ENCODE measurements around the gene FAM227A.
"Not testable (repeated sequence)": the region's sequence is repeated elsewhere in the genome, so short reads cannot be mapped to it uniquely, and the experiment has no call there.

Gene FAM227A

DNA sequence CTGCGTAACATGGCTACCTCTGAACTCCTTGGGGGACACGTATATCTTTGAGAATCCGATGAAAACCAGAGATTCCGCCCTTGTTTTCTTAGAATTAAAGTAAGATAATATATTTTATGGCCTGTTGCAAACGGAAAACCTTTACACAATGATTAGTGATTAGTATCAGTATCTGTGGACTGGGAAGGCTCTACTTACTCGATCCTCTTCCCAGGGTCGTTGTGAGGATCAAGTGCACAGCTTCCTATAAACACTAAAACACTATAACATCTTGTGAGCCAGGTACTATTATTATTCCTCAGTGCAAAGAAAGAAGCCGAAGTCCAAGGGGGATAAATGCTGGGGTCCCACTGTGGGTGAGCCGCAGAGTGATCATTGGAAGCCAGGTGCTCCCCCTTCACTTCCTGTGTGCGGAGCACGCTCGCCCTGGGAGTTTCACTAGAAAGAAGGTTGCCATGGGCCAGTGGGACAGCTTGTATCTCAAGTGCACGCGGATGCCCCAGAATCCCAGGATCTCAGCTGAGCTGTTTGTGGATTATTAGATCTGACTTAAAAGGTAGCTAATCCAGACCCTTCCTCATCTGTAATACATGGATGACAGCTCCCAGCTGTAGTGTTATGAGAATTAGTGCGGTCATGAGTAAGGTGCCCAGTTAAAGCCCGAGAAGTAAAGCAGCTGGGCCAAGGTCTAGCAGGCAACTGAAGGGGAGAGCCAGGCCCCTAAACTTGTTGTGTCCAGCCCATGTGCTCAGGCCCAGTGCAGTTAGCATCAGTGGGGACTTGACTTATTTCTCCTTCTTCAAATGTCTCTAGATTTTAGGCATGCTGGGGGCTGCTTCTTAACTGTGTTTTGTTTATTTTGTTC lies 1.1 kb upstream of the FAM227A start:
- FAIRE-seq, result no peak

DNA sequence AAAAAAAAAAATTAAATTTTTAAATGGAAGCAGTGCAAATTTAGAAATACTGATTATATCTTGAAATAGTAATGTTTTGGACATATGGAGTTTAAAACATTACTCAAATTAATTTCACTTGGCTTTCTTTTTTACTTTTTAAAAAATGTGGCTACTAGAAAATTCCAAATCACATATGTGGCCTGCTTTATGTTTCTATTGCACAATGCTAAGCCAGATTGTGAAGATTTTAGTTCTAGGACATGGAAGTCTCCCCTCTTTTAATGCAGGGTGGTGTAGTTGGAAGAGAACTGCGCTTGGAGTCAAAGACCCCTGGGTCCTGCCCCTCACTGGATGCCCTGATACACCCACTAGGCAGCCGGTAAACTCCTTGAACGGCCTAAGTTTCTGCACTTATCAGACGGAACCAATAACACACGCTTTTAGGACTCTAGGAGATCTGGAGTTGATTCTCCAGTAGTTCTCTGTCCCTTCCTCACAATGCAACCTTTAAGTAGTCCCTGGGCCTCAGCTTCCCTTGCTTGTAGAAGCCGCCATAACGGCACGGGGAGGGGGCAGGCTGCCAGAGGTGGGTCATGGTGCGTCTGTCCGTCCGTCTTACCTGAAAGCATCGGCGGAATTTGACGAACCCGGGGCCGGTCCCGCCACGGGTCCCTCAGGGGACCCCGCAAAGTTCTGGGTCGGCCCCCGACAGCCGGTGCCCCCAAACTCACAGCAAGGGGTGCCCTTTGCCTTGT lies 505 bp downstream of the FAM227A start:
- no peak for FAIRE-seq

DNA sequence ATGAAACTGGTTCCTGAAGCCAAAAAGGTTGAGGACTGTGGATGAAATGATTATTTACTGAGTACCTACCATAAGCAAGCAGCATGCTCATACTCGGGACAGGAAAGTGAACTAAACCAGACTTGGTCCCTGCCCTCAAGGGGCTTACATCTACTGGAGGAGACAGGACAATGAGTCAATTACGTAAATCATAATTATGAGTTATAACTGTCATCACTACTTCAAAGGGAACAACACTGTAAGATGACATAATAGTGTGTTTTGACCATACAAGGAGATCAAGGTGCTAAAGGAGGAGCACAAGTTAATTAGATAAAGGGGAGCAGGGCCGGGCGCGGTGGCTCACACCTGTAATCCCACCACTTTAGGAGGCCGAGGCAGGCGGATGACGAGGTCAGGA lies 2.5 kb downstream of the FAM227A start:
- FAIRE-seq, result no peak

GRCh38 chr22:38652859-38653258 lies 3.3 kb downstream of the FAM227A start:
- FAIRE-seq, result no peak

- FAIRE-seq, result no peak
Observed at GRCh38 chr22:38649841-38650522, 6.2 kb downstream of the FAM227A start.

- no peak for FAIRE-seq
Observed at GRCh38 chr22:38645430-38645829, 10.8 kb downstream of the FAM227A start.

DNA sequence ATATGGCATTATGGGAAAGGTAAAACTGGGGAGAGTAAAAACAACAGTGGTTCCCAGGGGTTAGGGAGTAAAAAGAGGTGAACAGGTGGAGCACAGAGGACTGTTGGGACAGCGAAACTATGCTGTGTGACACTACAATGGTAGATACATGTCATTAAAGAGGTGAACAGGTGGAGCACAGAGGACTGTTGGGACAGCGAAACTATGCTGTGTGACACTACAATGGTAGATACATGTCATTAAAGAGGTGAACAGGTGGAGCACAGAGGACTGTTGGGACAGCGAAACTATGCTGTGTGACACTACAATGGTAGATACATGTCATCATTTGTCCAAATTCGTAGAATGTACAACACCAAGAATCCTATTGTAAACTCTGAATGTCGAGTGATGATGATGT lies 11.9 kb downstream of the FAM227A start:
- FAIRE-seq, result not testable (repeated sequence)

DNA sequence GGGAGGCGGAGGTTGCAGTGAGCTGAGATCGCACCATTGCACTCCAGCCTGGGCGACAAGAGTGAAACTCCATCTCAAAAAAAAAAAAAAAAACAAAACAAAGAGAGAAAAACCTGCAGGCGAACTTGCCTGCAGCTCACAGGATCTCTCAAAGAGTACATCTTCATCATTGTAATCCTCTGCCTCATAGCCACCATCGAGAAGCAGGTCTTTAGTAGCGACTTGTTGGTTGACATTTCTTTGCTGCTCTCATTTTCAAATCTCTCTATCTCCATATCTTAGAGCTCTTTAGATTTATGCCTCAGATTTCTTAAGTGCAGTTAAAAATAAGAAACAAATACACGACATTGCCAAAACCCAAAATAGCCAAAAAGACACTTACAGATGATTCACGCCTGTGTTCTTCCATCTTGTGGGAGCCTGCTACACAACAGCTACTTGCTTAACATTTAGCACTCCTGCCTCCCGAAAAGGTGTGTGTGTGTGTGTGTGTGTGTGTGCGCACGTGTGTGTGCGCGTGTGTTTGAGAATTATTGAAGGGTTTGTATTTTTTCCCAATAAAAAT lies 14.6 kb downstream of the FAM227A start:
- no peak for FAIRE-seq

DNA sequence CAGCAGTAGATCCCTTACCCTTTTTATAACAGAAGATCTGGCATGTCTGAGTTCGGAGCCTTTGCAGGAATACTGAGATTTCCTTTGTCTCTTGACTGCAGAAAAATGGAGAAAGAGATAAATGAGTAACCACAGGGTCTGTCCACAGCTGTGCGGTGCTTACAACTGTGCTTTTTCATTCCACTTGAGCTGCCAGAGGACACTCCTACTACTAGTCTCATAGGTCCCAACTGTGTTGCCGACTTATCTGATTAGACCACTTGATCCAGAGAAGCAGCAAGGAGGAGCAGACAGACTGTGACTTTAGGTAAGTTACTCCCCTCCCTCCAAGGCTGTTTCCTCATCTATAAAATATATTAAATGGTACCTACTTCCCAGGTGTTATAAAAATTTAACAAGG lies 17.5 kb downstream of the FAM227A start:
- FAIRE-seq, result no peak

DNA sequence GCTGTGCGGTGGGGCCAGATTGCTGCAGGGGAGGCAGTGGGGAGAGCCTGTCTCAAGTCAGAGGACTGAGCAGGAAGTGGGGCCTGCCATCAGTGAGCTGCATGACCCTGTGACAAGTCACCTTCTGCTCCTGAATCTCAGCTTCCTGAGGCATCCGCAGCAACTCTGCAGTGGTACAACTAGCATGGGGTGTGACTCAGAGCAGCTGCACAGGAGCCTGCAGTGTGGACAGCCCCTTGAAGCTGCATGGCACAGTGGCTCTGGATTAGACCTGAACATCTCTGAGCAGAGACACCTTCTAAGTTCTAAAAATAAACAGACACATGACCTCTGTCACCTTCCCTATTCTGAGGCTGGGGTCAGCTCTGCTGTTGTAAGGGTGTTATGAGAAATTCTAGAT lies 18.0 kb downstream of the FAM227A start:
- no peak for FAIRE-seq

DNA sequence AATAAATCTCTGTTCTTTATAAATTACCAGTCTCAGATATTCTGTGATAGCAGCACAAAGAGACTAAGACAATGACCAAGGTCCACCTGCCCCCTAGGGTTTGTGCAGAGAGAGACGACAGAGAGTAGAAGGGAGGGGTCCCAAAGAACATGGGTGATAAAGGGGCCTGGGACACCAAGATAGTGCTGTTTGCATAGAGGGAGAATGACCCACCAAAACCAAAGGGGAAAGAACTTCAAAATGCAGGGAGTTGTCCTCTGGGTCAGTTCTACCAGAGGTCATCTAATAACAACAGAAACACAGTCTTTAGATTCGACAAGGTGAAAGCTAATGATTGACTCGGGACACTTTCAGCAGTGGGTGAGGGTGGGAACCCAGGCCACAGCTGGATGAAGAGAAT lies 23.7 kb downstream of the FAM227A start:
- FAIRE-seq, result no peak

DNA sequence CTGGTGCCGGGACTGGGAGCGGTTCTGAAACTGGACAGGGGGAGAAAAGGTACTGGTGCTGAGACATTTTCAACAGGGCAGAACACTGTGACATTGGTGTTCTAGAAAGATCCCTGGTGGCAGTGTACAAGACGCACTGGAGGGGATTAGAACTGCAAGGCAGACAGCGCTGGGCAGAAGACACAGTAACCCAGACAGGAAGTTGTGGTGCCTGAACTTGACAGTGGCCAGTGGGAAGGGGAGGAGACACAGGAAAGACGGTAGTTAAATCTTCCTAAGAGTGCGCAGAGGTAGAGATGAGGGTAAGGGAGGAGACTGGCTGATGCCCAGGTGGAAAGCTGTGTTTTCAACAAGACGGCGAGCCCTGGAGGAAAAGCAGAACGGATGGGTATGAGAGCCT lies 24.5 kb downstream of the FAM227A start:
- no peak for FAIRE-seq

DNA sequence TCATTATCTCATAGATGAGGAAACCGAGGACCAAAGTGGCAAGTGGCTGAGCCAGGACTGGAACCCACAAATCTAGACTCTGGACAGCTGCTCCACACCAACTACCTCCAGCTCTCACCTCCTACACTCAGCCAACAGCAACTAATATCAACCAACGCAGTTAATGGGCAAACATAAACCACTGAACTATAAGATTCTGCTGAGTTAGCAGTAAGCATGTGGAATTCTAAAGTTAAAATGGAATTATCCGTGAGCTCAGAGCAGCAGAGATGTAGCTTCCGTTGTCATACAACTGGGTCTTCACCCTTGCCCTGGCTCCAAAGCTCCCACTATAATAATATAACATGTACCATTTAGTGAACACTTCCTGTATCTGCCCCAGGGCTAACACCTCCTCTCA lies 27.1 kb downstream of the FAM227A start:
- no peak for FAIRE-seq

DNA sequence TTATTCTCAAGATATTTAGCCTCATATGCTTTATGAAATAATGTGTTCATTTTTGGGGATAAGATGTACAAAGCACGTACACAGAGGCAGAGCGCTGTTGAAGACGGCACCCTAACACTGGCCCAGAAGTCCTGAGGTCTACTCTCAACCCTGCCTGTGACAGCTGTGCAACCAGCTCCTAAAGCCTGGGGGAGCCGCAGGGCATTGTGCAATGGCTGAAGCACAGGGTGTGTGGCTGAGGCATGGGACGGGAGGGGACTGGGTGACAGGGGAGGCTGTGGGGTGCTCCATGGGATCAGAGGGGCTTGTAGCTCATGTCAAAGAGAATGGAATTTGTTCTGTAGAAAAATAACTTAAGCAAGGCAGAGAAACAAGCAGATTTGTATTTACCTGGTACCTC lies 27.7 kb downstream of the FAM227A start:
- FAIRE-seq, result no peak

DNA sequence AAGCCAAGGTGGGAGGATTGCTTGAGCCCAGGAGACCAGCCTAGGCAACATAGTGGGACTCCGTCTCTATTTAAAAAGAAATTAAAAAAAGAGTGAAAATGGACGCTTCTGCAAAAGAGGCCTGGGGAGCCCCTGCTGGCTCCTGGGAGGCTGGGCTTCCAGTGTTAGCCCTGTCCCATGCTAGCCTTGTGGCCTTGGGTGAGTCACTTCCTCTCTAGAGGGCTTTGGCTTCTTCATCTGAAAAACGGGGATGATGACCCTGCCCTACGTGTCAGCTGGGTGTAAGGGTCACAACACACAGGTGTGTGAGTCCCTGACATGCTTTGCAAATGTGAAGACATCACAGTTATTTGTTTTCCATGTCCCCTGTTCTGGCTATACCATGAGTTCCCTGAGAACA lies 32.8 kb downstream of the FAM227A start:
- FAIRE-seq, result no peak

- no peak for FAIRE-seq
Observed at GRCh38 chr22:38618682-38619081, 37.5 kb downstream of the FAM227A start.

- FAIRE-seq, result no peak
Observed at GRCh38 chr22:38618258-38618657, 37.9 kb downstream of the FAM227A start.

DNA sequence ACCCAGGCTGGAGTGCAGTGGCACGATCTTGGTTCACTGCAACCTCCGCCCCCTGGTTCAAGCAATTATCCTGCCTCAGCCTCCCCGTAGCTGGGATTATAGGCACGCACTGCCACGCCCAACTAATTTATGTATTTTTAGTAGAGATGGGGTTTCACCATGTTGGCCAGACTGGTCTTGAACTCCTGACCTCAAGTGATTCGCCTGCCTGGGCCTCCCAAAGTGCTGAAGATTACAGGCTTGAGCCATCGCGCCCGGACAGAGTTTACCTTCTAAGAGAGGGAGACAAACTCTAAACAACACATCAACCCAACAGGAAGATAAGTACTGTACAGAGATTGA lies 41.2 kb downstream of the FAM227A start:
- FAIRE-seq, result not testable (repeated sequence)

- no peak for FAIRE-seq
Observed at GRCh38 chr22:38614332-38615063, 41.7 kb downstream of the FAM227A start.

DNA sequence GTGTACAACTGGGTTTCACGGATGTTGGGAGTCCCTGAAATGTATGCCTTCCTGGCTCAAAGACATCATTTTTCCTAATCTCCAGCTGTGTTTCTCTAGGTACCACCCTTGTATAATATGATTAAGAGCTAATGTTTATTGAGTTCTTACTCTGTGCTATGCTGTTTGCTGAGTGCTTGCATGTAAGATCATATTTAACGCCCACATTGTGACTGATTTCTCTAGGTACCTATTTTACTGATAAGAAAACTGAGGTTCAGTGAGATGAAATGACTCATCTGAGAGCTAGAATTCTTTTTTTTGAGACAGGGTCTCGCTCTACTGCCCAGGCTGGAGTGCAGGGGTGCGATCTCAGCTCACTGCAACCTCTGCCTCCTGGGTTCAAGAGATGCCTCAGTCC lies 42.6 kb downstream of the FAM227A start:
- no peak for FAIRE-seq

DNA sequence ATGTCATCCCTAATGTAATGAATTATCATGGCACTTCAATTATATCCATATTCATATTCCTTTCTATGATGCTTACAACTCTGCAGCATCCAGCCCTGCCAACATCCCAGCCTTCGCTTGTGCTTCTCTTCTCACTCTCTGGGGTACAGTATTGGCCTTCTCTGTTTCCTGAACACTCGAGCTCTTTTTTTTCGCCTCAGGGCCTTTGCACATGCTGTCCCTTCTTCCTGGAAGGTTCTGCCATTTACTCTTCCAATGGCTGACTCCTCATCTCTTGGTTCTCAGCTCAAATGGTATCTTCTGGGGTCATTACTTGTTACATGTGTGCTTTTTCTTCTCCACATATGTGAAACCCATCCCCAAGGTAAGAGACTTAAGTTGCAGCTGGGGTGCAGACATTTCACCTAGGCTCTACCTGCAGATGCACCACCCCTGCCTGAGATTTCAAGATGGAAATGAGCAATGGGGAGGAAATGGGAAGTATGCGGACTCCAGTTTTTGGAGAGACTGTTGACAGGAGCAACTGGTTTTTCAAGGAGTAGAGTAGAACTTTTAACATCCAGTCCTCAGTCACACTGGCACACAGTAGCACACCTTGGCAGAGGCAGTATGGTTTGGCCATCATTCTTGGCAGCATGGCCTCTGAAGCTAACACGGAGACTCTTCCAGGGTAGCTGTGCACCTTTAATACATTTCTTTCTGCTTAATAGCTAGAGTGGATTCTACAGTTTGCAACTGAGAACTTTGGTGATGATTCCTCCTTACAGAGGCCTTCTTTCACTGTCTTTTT lies 43.8 kb downstream of the FAM227A start:
- no peak for FAIRE-seq

GRCh38 chr22:38611559-38611958 lies 44.6 kb downstream of the FAM227A start:
- no peak for FAIRE-seq
